Right lobe of liver (tissue), 6 donors: ENCODE results near the gene ASIC4. TPM values are rescaled to one million over a fixed set of nuclear protein-coding genes. Genes with fewer than 3 reads are reported as not detected.
A peak's percentile ranks its signal among the peaks of the same experiment; 100 is the strongest.

Experiments
- ATAC-seq, 4 donors: fragments of 200-7000 bp; cut with Tn5 transposase; one replicate each; pipeline ENCODE4 v1.9.1; 2020; ENCODE audit warnings: mild to moderate bottlenecking in 4 of 4, moderate library complexity in 4 of 4
- DNase-seq, 3 donors: peaks; one replicate each; pipeline ENCODE4 v3.0.0-alpha.2; 2020
- H3K27ac ChIP-seq, 3 donors: fragments of 200-600 bp; one replicate each; pipeline ENCODE4 v1.8.0; 2022
- H3K27me3 ChIP-seq, 2 donors: fragments of 200-600 bp; one replicate each; pipeline ENCODE4 v1.8.0; 2022
- H3K36me3 ChIP-seq, 4 donors: fragments of 200-600 bp; sonication (generic) in 1 of 4; one replicate each; pipeline versions ENCODE4 v1.5.1 to v1.8.0; 2017 to 2022; ENCODE audit warnings: control low read depth in 1 of 4
- H3K4me1 ChIP-seq, 4 donors: fragments of 200-600 bp; sonication (generic) in 1 of 4; one replicate each; pipeline versions ENCODE4 v1.5.1 to v1.8.0; 2017 to 2022; ENCODE audit warnings: control low read depth in 1 of 4
- H3K4me3 ChIP-seq, 3 donors: fragments of 200-600 bp; one replicate each; pipeline ENCODE4 v1.8.0; 2022
- H3K9me3 ChIP-seq, 4 donors: fragments of 200-600 bp; sonication (generic) in 1 of 4; one replicate each; pipeline versions ENCODE4 v1.5.1 to v1.8.0; 2017 to 2022; ENCODE audit warnings: control low read depth in 1 of 4
- POLR2A ChIP-seq: fragments of 450-650 bp; IDR thresholded peaks from one replicate; pipeline ENCODE4 v1.6.1; 2017; ENCODE audit warnings: antibody characterized with exemption, mild to moderate bottlenecking
- WGBS: methylation state at CpG from one replicate; pipeline ENCODE4 v1.1.6; 2018; ENCODE audit warnings: low coverage, low lambda C conversion rate; ENCODE audit not compliant: insufficient coverage; ENCODE audit errors: missing lambda C conversion rate; 5-methylcytosine and 5-hydroxymethylcytosine counted together
- intact Hi-C, 2 donors: fragments of 100-400 bp; cut with DNase I; formaldehyde crosslinking; loops; one replicate each; pipeline versions ENCODE4 v1.11.2 to v1.14.1; 2022
- total RNA-seq, 6 experiments: library from RNA; depleted of rRNA in 2 of 6; stranded (reverse); fragments of >200 nt in 2 of 6; fragmentation: NEBNext Ultra II Directional in 3 of 6; extraction: Animal tissue kit (Norgen Biotek cat#: 25700) in 3 of 6; gene quantifications; one replicate each; pipeline versions ENCODE4 v1.1.0 to v1.2.4, GENCODE V29; 2016 to 2023
- TF ChIP-seq, protein P1 (sequence below), 4 donors: fragments of 200-600 bp in 3 of 4; fragments of 450-650 bp in 1 of 4; IDR thresholded peaks; one replicate each; pipeline versions ENCODE4 v1.5.1 to v1.8.0; 2016 to 2022; ENCODE audit warnings: antibody characterized with exemption in 4 of 4, mild to moderate bottlenecking in 2 of 4
- donor health status: DM: no; HTN: yes; CAD: no.
- donor health status: DM: no; HTN: no; CAD: no.
- donor health status: DM: no; HTN: no; CAD: no.
- donor health status: DM: no; HTN: yes; CAD: no.
- donor health status: DM: no; HTN: yes; CAD: no.

ASIC4 gene
- total RNA-seq, 6 experiments from 2014 or later: not detected

DNA sequence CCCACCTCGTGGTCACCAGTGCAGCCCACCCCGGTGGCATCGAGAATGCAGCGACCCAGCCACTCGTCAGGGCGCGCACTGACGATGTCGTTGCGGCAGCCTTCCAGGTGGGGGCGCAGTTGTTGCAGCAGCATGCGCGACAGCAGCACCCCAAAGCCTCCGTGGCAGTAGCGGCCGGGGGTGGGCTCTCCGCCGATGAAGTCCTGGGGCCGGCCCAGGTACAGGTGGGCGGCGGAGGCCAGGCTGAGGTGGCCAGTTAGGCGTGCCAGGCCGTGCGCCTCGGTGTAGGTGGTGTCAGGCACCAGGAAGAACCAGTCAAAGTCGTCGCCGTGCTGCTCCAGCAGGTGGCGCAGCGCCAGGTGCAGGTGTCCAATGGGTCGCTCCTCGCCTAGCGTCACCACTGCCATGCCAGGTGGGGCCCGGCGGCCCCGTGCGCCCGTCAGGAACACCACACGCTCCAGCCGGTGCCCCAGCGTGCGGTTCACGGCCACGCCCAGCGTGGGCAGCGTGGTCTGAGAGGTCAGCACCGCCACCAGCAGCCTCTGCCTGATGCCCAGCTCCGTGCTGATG is 27.4 kb downstream of the ASIC4 start:
- intact Hi-C loops: no loop called here
- Histone ChIP-seq H3K36me3 (no peaks in the 10 kb centered on the region), H3K4me3 (peak overlapping the region in 1 of 3 donors; percentile 36), H3K27ac (no peak overlapping the region), H3K27me3 (no peaks in the 10 kb centered on the region), H3K9me3 (no peaks in the 10 kb centered on the region), H3K4me1 (peaks cover 0 to 18% (median 5%) of the 10 kb centered on the region in 4 donors)
- peak; percentile 41 to 63 (median 50) for ATAC-seq
- 21% methylated on average over 10 of the region's 48 CpGs for WGBS
- TF ChIP-seq, protein P1, sequence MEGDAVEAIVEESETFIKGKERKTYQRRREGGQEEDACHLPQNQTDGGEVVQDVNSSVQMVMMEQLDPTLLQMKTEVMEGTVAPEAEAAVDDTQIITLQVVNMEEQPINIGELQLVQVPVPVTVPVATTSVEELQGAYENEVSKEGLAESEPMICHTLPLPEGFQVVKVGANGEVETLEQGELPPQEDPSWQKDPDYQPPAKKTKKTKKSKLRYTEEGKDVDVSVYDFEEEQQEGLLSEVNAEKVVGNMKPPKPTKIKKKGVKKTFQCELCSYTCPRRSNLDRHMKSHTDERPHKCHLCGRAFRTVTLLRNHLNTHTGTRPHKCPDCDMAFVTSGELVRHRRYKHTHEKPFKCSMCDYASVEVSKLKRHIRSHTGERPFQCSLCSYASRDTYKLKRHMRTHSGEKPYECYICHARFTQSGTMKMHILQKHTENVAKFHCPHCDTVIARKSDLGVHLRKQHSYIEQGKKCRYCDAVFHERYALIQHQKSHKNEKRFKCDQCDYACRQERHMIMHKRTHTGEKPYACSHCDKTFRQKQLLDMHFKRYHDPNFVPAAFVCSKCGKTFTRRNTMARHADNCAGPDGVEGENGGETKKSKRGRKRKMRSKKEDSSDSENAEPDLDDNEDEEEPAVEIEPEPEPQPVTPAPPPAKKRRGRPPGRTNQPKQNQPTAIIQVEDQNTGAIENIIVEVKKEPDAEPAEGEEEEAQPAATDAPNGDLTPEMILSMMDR (IDR thresholded peaks at IDR 0.05): peak; percentile 65 to 94 (median 84)
- no peak for TF ChIP-seq POLR2A
- DNase-seq: peak; percentile 87 to 88 (median 88)

DNA sequence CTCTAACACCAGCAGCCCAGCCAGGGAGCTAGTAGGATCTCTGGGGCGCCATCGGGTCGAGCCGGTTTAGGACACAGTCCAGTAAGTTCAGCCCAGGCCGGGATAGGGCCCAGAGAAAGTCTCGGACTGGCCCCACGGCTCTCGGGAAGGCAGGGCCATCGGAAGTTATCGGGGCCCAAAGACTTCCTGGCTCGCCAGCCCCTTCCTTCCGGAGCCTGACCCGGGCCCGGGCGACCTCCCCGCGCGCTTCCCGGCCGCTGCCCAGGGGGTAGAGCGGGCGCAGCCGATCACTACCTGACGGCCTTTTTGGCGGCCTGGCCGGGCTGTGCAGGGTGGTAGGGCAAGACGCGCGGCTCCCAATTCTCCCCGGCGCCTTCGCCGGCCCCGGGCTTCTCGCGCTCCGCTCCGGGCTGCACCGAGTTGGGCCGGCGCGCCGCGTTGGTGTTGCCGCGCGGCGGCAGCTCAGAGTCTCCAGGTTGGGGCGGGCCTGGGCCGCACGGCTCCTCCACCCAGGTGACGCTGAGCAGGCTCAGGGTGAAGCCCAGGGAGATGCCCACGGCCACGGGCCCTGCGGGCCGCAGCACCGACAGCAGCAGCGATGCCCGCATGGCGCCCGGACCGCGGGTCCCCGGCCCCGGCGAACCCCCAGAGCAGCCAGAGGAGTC is 28.8 kb downstream of the ASIC4 start:
- Histone ChIP-seq H3K4me1 (peaks cover 0 to 18% (median 5%) of the 10 kb centered on the region in 4 donors), H3K27me3 (no peaks in the 10 kb centered on the region), H3K4me3 (peak overlapping the region; percentile 72 to 89 (median 78)), H3K9me3 (no peaks in the 10 kb centered on the region), H3K27ac (peak overlapping the region; percentile 50 to 88 (median 79)), H3K36me3 (no peaks in the 10 kb centered on the region)
- ATAC-seq (peak; percentile 8 to 51 (median 34)), DNase-seq (peak in 1 of 3 donors; percentile 37)
- 0% methylated on average over 2 of the region's 66 CpGs for WGBS
- intact Hi-C loops: no loop called here
- TF ChIP-seq, protein P1 (IDR thresholded peaks at IDR 0.05): no peak
- TF ChIP-seq POLR2A: no peak

DNA sequence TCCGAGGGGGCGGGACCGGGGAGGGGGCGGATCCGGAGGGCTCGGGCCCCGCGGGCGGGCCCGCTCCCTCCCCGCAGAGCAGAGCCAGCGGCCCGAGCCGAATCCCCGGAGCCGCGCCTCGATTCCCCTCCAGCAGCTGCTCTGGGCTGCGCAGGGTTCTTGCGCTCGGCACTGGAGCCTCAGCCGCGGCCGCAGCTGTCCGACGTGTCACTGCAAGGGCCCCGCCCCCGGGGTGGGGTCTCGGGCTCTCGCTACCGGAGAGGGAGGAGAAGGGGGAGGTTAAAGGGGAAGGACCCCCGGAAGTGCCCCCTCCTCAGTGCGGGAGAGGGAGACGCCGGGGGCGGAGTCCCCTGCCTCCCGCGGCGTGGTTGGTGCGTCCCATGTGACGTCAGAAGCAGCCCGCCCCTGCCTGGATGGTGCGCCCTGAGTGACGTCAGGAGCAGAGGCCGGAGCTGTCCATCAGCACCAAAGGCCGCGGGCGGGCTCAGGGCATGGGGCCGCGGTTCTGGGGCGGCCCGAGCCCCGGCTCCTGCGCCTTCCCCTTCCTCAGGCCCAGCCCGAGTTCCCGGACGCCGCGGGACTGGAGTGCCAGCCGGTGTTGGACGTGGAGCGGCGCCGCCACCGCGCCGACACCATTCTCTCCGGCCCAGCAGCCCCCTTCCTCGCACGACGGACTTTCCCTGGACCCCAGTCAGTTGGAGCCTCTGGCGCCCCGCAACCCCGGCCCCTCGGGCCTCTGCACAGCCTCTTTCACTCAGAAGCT is 29.5 kb downstream of the ASIC4 start, which contains the start of the genes CHPF and TMEM198:
TSS of gene CHPF (minus strand) at position 214 of the 763 bp plus-strand sequence. CDS start 271 bp downstream, outside the sequence.
TSS of gene TMEM198 (plus strand) at position 433 of the 763 bp plus-strand sequence. CDS start 700 bp downstream, outside the sequence.
- intact Hi-C loops: no loop called here
- ATAC-seq: peak; percentile 92 to 95 (median 93)

DNA sequence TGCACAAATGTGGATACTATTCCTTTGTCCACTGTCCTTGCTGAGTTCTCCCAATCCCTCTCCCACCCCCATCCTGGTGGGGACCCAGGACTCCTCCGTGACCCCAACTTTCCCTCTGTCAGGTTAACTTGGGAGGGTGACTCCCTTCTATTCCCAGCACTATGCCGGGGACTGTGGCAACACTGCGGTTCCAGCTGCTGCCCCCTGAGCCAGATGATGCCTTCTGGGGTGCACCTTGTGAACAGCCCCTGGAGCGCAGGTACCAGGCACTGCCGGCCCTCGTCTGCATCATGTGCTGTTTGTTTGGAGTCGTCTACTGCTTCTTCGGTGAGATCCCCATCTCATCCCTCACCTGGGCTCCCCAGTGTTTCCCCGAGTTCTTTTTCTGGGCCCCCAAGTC is 30.3 kb downstream of the ASIC4 start:
- DNase-seq (no peak), ATAC-seq (no peak)
- intact Hi-C loops: no loop called here
- Histone ChIP-seq H3K4me1 (peaks cover 0 to 18% (median 5%) of the 10 kb centered on the region in 4 donors), H3K27ac (no peak overlapping the region), H3K27me3 (no peaks in the 10 kb centered on the region), H3K36me3 (no peaks in the 10 kb centered on the region), H3K9me3 (no peaks in the 10 kb centered on the region), H3K4me3 (peak overlapping the region in 1 of 3 donors; percentile 89)
- TF ChIP-seq, protein P1 (IDR thresholded peaks at IDR 0.05): no peak
- 31% methylated on average over 6 of the region's 9 CpGs for WGBS

More for the DNA sequence above, 29.5 kb downstream of the ASIC4 start, which contains the start of the genes CHPF and TMEM198:
- Histone ChIP-seq H3K36me3 (no peaks in the 10 kb centered on the region), H3K4me1 (peaks cover 0 to 18% (median 5%) of the 10 kb centered on the region in 4 donors), H3K4me3 (peak within 1 kb of the TSS; percentile 72 to 89 (median 78)), H3K9me3 (no peaks in the 10 kb centered on the region), H3K27ac (peak within 1 kb of the TSS; percentile 50 to 88 (median 79)), H3K27me3 (no peaks in the 10 kb centered on the region)
- whole genome bisulfite sequencing: 0% methylated on average over 5 of the region's 75 CpGs
- TF ChIP-seq, protein P1 (IDR thresholded peaks at IDR 0.05): no peak
- peak; percentile 72 for TF ChIP-seq POLR2A
- DNase-seq: peak; percentile 98 to 99 (median 99)
